B cell (primary cell): Measurements from ENCODE around the gene CNTN4. TPM values are rescaled to one million over a fixed set of nuclear protein-coding genes. Genes with fewer than 3 reads are reported as not detected.
"Not testable (repeated sequence)": the region's sequence is repeated elsewhere in the genome, so short reads cannot be mapped to it uniquely, and the experiment has no call there.

Experiments
- ATAC-seq: fragments of 200-7000 bp; cut with Tn5 transposase; one replicate; pipeline ENCODE4 v1.10.0; 2021; ENCODE audit warnings: low read depth, mild to moderate bottlenecking, moderate number of reproducible peaks, moderate library complexity
- CTCF ChIA-PET: fragments of 350-600 bp; sonication (Branson Sonifier 250); formaldehyde crosslinking; loops from one replicate; lab custom pipeline; 2021; ENCODE audit warnings: antibody characterized with exemption, inconsistent platforms; lab: Charles Lee
- POLR2A ChIA-PET: fragments of 350-600 bp; sonication (Branson Sonifier 250); formaldehyde crosslinking; loops from one replicate; lab custom pipeline; 2021; ENCODE audit warnings: antibody characterized with exemption; lab: Charles Lee
- DNase-seq: peaks from one replicate; pipeline ENCODE4 v3.0.0; 2013
- H2AFZ ChIP-seq: 2 replicates; pipeline ENCODE4 v1.6.1; 2012; ENCODE audit warnings: mild to moderate bottlenecking, low read depth, low read length; ENCODE audit not compliant: insufficient read depth, poor library complexity, severe bottlenecking
- H3K27ac ChIP-seq, 2 donors: 1 replicate in 1 of 2; 2 replicates in 1 of 2; pipeline ENCODE4 v1.5.1; 2012 to 2013; ENCODE audit warnings: low read length in 2 of 2, mild to moderate bottlenecking in 2 of 2, moderate library complexity in 1 of 2
- H3K27me3 ChIP-seq, 4 experiments: fragments of 200-600 bp in 1 of 4; sonication (generic) in 1 of 4; replicated peaks in 1 of 4; 1 replicate in 2 of 4; 2 replicates in 2 of 4; pipeline versions ENCODE4 v1.6.1 to v1.7.0; 2013 to 2016; ENCODE audit warnings: low read length in 3 of 4, mild to moderate bottlenecking in 2 of 4, mixed read lengths in 1 of 4, moderate library complexity in 1 of 4; ENCODE audit not compliant: insufficient read depth in 4 of 4, control insufficient read depth in 3 of 4; ENCODE audit errors: control extremely low read depth in 1 of 4
- H3K36me3 ChIP-seq, 2 experiments: replicated peaks in 1 of 2; 1 replicate in 1 of 2; 2 replicates in 1 of 2; pipeline versions ENCODE4 v1.6.1 to v1.7.1; 2013; ENCODE audit warnings: low read length in 1 of 2; ENCODE audit not compliant: insufficient read depth in 2 of 2, control insufficient read depth in 1 of 2; ENCODE audit errors: control extremely low read depth in 1 of 2, extremely low read depth in 1 of 2
- H3K4me1 ChIP-seq, 2 donors: fragments of 200-600 bp in 1 of 2; sonication (generic) in 1 of 2; 1 replicate in 1 of 2; 2 replicates in 1 of 2; pipeline versions ENCODE4 v1.5.1 to v1.6.1; 2013 to 2017; ENCODE audit warnings: low read length in 2 of 2; ENCODE audit not compliant: control insufficient read depth in 2 of 2, insufficient read depth in 2 of 2
- H3K4me2 ChIP-seq: replicated peaks from 2 replicates; pipeline ENCODE3; 2012; ENCODE audit warnings: mild to moderate bottlenecking, low read depth, low read length; ENCODE audit not compliant: poor library complexity, severe bottlenecking
- H3K4me3 ChIP-seq, 5 experiments: fragments of 200-600 bp in 1 of 5; sonication (generic) in 1 of 5; 1 replicate in 3 of 5; 2 replicates in 2 of 5; pipeline versions ENCODE4 v1.5.1 to v1.7.0; 2011 to 2016; ENCODE audit warnings: low read length in 4 of 5, mild to moderate bottlenecking in 4 of 5, low read depth in 2 of 5, control low read depth in 1 of 5, moderate library complexity in 1 of 5; ENCODE audit not compliant: insufficient read depth in 1 of 5; ENCODE audit errors: control extremely low read depth in 1 of 5, extremely low read depth in 1 of 5
- H3K79me2 ChIP-seq: fragments of 200-600 bp; sonication (generic); one replicate; pipeline ENCODE4 v1.6.0; 2016; ENCODE audit warnings: low read length; ENCODE audit not compliant: control insufficient read depth, insufficient read depth
- H3K9ac ChIP-seq: fragments of 200-600 bp; sonication (generic); 2 replicates; pipeline ENCODE4 v1.6.1; 2017; ENCODE audit warnings: mild to moderate bottlenecking, low read length, moderate library complexity
- H3K9me3 ChIP-seq, 3 donors: one replicate each; pipeline versions ENCODE4 v1.6.1 to v1.7.1; 2013; ENCODE audit warnings: low read length in 2 of 3; ENCODE audit not compliant: control insufficient read depth in 2 of 3, insufficient read depth in 1 of 3; ENCODE audit errors: control extremely low read depth in 1 of 3
- H4K20me1 ChIP-seq: 2 replicates; pipeline ENCODE4 v1.6.0; 2012; ENCODE audit warnings: mild to moderate bottlenecking, low read length; ENCODE audit not compliant: insufficient read depth, control insufficient read depth, poor library complexity, severe bottlenecking
- H3K27ac Mint-ChIP-seq: one replicate; pipeline ENCODE4 v1.8.0; 2021; ENCODE audit warnings: mixed read lengths
- H3K27me3 Mint-ChIP-seq: one replicate; pipeline ENCODE4 v1.8.0; 2021; ENCODE audit warnings: mixed read lengths
- H3K4me1 Mint-ChIP-seq: one replicate; pipeline ENCODE4 v1.8.0; 2021; ENCODE audit warnings: mixed read lengths
- H3K4me3 Mint-ChIP-seq: one replicate; pipeline ENCODE4 v1.8.0; 2021; ENCODE audit warnings: mixed read lengths
- H3K9me3 Mint-ChIP-seq: one replicate; pipeline ENCODE4 v1.8.0; 2022; ENCODE audit warnings: mixed read lengths; ENCODE audit not compliant: insufficient read depth
- CTCF ChIP-seq: fragments of 200-600 bp; IDR thresholded peaks from one replicate; pipeline ENCODE4 v1.8.0; 2022; ENCODE audit warnings: antibody characterized with exemption, mild to moderate bottlenecking
- EZH2 ChIP-seq: IDR thresholded peaks from 2 replicates; pipeline ENCODE4 v1.6.1; 2012; ENCODE audit warnings: borderline replicate concordance, low read depth, mild to moderate bottlenecking, moderate library complexity, low read length; ENCODE audit not compliant: insufficient read depth, poor library complexity, severe bottlenecking
- WGBS: methylation state at CpG from one replicate; pipeline ENCODE4 v1.1.5; 2013; ENCODE audit warnings: missing lambda C conversion rate; ENCODE audit not compliant: insufficient coverage; 5-methylcytosine and 5-hydroxymethylcytosine counted together
- intact Hi-C: fragments of 100-400 bp; cut with micrococcal nuclease; formaldehyde crosslinking; loops from one replicate; pipeline ENCODE4 v1.10.0; 2022
- polyA plus RNA-seq: library from polyadenylated mRNA; depleted of rRNA; stranded (reverse); fragments of >200 nt; gene quantifications from 2 replicates; pipeline ENCODE4 v1.2.3, GENCODE V29; 2012
- total RNA-seq, 2 donors: library from RNA; stranded (reverse); fragments of 120-200 nt in 1 of 2; gene quantifications; 1 replicate in 1 of 2; 2 replicates in 1 of 2; pipeline versions ENCODE4 v1.2.3 to v1.2.4, GENCODE V29; 2013 to 2022

The CNTN4 gene
- total and polyA plus RNA-seq, 2 donors (not counting 1 experiment from before 2014, with no cell fraction given), result 0.05 TPM; not detected in 1

DNA sequence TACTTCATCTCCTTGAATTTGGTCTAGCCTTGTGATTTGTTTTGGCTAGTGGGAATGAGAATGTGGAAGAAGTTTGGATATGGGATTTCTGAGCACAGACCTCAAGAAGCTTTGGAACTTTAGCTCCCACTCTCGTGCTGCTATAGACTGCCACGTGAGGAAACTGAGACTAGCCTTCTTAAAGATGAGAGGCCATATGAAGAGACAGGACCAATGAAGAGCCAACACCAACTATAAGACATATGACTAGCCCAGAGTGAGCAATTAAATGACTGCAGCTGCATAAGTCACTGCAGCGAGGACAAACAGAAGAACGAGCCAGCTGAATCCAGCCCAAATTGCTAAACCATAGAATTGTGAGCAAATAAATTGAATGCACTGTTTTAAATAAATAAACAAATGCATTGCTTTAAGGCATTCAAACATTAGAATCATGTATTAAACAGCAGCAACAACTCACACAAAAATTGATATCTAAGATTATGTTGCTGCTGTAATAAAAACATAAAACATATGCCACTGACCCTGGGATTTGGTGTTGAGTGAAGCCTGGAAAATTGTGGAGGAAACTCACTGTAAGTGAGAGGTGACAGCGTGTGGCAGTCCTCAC is 15.7 kb upstream of the CNTN4 start:
- no peak overlapping the region for H3K9ac ChIP-seq
- H4K20me1 ChIP-seq, result no peaks in the 10 kb centered on the region
- no peak overlapping the region for H3K4me3 ChIP-seq
- H3K36me3 ChIP-seq, result no peaks in the 10 kb centered on the region
- H3K27ac ChIP-seq, result no peak overlapping the region
- H3K27me3 ChIP-seq, result no peaks in the 10 kb centered on the region
- Mint-ChIP-seq H3K4me3 (no peak overlapping the region), H3K27ac (no peak overlapping the region), H3K9me3 (peaks cover 7% of the 10 kb centered on the region), H3K27me3 (no peaks in the 10 kb centered on the region), H3K4me1 (no peaks in the 10 kb centered on the region)
- H3K9me3 ChIP-seq, result no peaks in the 10 kb centered on the region
- H3K4me1 ChIP-seq, result no peaks in the 10 kb centered on the region
- ATAC-seq (no peak), DNase-seq (no peak)
- ChIA-PET CTCF (no interaction called here), POLR2A (no interaction called here)
- H3K4me2 ChIP-seq, result no peak overlapping the region
- TF ChIP-seq EZH2, result no peak
- TF ChIP-seq CTCF, result no peak
- WGBS, result 96% methylated on average over 5 of the region's 5 CpGs
- no peak overlapping the region for H2AFZ ChIP-seq
- no peaks in the 10 kb centered on the region for H3K79me2 ChIP-seq
- intact Hi-C loops, result no loop called here

GRCh38 chr3:2083558-2083957 is 15.1 kb upstream of the CNTN4 start:
- H3K9me3 Mint-ChIP-seq, H3K9ac ChIP-seq, H3K4me3 Mint-ChIP-seq, DNase-seq, H3K9me3 ChIP-seq, H3K36me3 ChIP-seq, H3K27me3 Mint-ChIP-seq, intact Hi-C loops, H3K27ac Mint-ChIP-seq, H3K79me2 ChIP-seq, H3K4me2 ChIP-seq, POLR2A ChIA-PET, H3K4me1 ChIP-seq, H3K27ac ChIP-seq, CTCF ChIA-PET, H2AFZ ChIP-seq, H3K4me3 ChIP-seq, H3K4me1 Mint-ChIP-seq, ATAC-seq, H4K20me1 ChIP-seq, H3K27me3 ChIP-seq: not testable (repeated sequence)
- WGBS, result 95% methylated on average over 36 of the region's 40 CpGs
